Glomerular visceral epithelial cell (primary cell): Measurements from ENCODE around the gene RAD51B.
"Not testable (repeated sequence)": the region's sequence is repeated elsewhere in the genome, so short reads cannot be mapped to it uniquely, and the experiment has no call there.

Experiments used
- DNase-seq: peaks from one replicate; pipeline ENCODE4 v3.0.0-alpha.2; 2016; ENCODE audit errors: extremely low spot score

RAD51B gene

DNA sequence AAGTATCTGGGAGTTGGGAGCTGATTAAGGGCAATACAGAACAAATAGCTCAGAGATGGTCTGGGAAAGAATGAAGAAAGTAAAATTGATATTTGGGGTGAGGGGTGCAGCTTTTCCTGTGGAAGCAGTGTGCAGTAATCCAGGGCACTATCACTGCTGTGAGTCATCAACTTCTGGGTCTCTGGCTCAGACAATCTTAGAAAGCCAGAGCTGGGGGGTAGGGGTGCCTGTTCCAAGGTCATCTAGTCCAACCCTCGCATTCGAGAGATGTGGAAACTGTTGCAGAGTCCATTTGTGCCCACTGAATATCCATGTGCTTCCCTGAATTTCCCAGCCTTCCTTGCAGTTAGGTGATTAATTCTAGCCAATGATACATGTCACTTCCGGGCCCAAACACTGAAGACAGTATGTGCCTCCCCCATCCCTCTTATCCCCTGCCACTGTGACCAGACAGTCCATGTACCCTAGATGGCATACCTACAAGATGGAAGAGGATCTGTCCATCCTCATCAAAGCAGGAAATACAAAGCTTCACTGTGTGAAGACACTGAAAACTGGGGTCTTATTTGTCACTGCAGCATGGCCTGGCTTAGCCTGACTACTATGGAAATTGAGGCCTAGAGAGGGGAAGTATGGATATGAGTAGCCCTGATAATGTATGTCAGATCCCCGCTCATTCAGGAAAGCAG lies 921.4 kb downstream of the RAD51B start:
- no peak for DNase-seq

DNA sequence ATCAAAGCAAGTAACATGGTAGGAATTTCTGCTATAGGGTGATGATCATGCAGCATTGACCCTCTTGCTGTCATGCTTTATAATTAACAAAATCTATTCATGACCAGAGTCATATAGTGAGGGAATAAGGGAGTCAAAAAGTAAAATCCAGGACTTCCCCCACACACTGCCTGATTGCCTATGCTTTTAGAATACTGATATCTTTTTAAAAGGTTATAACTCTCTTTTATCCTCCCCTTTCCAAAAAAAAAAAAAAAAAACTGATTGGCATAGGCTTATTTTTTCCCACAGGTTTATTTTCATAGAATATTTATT lies 921.9 kb downstream of the RAD51B start:
- no peak for DNase-seq

DNA sequence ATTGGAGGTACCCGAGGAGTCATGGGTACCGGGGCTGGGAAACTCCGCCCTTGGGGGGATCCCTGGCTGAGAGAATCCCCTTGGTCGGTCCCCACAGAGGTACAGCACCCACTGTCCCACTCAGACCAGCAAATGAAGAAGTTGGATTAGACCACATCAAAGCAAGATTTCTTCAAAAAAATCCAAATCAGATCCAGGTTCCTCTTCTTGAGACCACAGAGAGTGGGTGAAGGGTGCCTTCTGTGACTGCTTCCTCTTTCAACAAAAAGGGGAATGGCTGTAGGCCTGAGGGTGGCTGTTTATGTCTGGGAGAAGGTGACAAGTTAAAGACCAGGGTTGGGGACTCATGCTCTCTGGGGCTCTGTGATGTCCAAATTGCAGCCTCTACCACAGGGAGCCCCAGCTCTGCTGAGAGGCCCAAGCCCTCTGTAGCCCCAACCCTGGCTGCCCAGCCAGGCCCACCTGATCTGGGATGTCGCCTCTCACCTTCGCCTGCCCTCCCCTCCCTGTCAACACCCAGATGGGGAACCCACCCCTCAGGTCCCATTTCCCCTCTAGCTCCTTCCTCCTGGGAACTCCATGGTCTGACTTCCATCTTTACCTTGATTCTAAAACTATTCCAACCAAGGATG lies 922.4 kb downstream of the RAD51B start:
- DNase-seq: no peak

DNA sequence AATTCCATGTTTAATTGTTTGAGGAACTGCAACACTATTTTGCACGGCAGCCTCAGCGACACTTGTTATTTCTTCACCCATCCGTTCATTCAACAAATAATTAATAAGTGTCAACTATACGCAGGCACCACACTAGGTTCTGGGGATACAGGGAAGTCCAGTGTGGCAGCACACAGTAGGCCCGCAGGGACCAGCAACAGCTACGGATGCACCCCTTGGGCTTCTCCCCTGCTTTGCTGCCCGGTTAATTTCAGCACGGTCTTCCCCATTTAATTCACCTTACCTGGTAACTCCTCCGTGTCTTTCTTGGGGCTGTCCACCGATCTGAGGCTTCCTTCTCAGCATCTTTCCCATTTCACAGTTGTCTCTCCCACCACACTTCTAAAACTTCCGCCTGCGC lies 925.0 kb downstream of the RAD51B start:
- DNase-seq: no peak

DNA sequence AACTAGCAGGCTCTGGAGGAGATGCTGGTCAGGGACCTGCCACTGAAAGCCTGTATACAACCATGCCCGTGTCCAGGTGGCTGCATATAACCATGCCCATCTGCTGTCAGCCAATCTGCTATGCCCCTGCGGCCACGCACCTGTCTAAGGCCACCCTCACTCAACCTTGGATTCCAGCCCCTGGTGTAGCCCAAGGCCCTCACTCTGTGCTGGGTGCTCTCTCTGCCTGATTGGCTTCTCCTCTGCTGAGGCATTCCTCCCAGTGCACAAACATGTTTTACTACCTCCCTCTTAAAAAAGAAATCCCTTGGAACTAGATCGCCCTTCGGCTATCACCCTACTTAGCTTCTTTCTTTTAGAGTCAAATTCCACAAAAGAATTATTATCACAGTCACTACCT lies 927.8 kb downstream of the RAD51B start:
- DNase-seq: no peak

DNA sequence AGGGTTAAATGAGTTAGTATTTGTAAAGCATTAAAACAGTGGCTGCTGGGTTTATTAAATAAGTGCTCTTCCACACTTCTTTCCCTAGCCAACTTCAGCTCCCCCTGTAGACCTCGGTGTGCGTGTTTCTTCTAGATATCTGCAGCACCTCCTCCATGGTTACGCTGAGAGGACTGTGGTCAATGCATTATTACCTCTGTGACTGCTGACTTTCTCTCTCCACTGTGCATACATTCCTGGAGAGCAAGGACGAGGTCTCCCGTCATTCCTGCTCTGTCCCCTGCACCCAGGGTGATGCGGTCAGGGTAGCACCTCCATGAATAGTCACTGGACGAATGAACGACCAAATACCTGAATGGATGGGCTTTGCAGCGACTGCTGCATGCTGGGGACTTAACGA lies 928.7 kb downstream of the RAD51B start:
- no peak for DNase-seq

DNA sequence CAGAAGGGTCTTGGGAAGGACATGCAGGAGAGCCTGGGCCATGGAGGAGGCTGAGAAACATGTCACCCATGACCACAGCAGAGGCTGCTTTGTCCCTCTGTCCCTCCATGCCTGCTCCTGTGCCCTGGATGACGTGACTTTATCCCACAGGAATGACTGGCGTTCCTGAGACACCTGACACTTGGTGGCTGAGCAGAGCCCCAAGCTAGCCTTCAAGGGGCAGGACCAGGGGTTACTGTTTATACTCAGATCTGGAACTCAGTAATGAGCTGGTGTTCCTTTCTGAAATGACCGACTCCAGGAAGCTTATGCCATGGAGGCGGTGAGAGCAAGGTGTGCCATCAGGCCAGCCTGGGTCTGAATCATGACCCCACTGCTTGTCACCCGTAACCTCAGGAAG lies 929.1 kb downstream of the RAD51B start:
- no peak for DNase-seq

DNA sequence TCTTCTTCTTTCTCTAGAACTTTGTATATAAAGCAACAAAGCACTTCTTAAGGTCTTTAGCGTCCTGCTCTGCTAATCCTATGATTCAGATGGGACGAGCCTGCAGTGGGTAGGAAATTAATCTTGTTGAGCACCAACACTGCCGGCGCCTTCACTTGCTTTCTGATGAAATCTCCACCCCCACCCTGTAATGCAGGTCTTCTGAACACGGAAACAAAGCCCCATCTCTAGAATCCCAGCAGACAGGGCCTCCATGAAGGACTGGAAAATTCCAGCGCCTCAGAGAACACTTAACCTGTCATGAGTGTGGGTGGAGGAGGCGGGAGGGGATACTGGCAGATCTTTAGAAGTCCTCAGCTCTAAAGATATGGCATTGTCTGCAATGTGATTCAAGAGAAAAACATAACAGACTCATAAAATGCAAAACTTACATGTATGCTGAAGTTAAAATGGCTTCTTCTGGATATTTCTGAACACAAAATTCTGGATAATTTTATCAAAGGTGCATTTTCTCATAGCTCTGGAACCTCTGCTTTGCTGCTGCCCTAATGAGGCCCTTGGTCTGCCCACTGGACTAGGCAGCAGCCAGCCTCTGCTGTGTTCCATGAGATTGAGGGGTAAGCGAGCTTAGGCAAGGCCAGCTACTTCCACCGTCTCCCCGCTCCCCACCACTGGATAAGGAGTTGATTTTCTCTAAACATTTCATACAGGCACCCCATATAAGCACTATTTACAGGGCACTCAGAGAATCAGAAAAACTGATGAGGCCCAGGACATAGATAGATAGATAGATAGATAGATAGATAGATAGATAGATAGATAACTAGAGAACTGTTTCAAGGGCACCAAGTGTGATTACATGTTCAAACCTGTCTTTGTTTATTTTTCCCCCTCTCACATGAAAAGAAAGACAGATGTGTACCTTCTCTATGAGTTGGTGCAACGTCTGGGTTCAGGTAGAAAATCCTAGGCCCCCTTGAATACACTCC lies 930.2 kb downstream of the RAD51B start:
- no peak for DNase-seq

DNA sequence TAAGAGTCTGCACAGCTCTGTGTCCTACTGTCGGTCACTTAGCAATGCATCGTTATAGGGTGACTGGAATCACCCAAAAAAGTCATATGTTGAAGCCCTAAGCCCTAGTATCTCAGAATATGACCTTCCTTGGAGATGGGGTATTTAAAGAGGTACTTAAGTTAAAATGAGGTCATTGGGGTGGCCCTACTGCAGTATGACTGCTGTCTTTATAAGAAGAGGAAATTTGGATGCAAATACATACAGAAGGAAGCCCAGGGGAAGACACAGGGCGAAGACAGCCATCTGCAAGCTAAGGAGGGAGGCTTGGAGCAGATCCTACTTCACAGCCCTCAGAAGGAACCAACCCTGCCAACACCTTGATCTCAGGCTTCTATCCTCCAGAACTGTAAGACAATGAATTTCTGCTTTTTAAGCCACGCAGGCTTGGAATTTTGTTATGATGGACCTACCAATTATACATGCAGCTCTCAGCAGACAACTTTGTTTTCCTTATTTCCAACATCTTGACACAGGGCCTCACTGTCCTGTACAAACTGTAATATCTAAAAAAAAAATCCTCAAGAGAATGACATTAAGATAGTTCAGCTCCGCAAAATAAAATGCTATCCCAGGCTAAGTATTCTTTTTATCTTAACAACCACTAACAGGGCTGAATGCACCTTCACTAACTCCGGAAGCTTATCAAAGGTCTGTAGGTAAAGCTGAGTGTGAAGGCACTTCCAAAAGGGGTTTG lies 932.9 kb downstream of the RAD51B start:
- no peak for DNase-seq

DNA sequence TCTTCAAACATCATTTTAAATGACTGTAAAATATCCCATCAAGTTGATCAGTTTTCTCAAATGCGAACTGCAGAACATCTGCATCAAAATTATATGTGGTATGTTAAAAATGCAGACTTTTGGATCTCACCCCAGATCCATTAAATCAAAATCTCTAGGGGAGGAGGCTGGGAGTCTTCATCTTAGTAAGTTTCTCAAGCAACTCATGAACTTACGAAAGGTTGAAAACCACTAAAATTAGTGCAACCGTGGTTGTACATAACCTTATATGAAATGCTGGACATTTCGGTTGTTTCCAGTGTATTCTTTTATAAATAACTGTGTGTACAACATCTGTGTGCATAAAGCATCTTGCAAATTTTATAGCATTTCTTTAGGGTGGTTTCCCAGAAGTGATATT lies 934.1 kb downstream of the RAD51B start:
- DNase-seq: no peak

DNA sequence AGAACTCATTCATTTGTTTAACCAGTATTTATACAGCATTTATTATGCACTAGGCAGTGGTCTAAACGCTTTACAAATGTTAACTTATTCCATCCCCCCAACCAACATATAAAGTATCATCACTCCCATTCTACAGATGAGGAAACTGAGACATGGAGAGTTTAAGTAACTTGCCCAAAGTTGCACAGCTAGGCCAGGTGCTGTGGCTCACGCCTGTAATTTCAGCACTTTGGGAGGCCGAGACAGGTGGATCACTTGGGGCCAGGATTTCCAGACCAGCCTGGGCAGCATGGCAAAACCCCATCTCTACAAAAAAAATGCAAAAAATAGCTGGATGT lies 935.4 kb downstream of the RAD51B start:
- no peak for DNase-seq

DNA sequence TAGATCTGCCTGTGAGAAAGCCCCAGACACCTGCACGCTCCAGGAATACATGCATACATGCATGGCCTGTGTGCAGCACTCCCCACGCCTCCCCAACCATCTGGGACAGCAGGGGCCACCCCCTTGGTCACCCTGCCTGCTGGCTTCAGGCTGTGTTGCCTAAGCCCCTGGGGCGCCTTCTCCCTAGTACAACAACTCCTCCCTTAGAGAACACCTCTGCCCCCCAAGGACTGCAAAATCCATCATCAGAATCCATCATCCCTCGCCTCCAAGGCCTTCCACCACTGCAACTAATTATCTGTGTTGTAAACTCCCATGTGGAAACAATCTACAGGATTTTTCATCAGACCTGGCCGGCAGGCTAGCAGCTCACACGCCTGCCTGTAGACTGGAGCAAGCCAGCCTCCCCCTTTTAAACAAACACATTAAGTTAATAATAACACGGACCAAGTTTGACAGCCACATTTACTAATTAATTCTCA lies 936.5 kb downstream of the RAD51B start:
- no peak for DNase-seq

DNA sequence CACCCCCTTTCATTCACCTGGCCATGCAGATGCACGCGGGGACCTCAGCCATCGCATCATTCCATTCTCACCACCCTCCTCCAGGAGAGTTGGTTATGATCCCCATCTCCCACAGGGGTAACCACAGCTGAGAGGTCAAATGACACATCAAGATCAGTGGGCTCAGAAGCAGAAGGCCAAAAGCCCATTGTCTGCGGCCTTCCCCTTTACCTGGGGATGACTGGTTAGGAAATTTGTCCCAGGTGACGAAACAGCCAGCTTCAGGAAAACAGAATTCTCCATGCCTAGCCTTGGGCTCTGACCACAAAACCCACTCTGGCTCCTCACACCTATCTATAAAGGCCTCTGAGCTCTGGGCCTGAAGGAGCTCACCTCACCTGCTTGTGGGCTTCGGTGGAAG lies 937.2 kb downstream of the RAD51B start:
- DNase-seq: no peak

DNA sequence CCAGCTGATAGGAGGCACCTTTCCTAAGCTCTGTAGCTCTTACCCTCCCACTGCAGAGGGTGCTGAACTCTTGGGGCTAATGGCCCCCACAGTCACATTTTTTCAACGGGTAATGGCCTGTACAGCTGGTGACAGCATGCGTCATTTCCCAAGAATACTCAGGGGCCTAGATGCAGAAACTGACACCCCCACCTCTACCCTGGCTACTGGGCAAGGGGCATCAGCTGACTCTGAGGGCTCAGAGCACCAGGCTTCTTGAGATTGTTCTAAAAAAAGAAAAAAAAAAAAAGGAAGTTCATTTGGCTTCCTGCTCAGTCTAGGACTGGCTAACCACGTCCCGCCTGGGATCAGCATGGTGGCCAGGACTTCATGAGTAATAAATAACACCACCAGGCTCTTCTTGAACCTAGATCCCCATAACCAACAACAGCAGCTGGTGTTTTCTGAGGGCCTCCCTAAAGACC lies 938.1 kb downstream of the RAD51B start:
- peak; percentile 48 for DNase-seq

DNA sequence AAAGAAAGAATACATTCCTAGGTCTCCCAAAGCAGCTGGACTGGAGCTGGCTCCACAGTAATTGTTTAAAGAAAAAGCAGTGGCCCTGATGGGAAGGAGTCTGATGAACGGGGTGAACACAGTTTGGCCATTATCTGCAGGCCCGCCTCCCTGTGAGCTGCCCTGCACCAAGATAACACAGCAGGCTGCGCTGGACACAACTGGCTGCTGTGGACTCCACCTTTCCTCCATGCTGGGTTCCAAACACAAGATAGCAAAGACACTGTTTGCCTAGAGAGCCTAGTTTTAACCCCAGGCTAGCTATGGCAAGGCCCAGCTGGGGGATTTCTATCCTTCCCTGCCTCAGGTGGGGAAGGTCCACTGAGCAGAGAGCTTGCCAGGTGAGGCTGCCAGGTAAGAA lies 938.7 kb downstream of the RAD51B start:
- no peak for DNase-seq

DNA sequence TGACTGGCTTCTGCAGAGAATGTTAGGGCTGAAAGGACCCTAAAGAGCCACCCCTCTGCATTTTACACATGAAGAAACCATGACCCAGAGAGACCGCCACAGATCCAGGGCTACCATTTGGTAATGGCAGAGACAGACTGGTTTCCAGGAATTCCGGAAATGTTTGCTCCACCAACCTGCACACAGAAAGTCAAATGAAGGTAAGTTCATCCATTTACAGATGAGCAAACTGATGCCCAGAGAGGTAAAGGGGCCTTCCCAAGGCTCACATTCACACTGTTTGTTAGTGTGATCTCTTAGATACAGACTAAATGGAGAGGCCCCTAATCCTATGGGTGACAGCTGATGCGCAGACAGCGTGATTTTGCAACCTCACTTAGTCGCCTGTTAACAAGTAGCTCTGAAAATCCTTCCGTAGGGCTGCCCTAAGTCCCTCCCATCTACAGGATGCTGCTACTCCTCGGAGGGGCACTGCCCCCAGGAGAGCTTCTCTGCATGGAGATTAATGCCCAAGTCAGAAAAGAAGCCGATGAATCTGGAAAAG lies 939.5 kb downstream of the RAD51B start:
- no peak for DNase-seq

DNA sequence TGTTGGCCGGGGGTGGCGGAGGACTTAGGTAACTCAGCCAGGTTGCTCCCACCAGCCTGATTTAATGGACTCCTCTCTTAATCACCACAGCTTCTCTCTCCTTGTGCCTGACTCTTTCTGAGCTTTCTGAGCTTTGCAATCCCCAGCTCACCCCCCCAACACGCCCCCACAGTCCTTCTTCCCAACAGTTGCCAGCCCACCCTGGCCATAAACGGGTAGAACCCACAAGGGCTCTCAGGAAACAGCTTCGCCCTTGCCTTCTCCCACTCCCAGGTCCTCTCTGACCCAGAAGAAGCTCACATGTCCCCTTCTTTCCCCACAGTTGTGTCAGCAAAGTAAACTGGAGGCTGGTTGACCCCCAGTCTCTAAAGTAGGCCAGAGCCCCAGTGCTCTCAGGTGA lies 940.4 kb downstream of the RAD51B start:
- no peak for DNase-seq

DNA sequence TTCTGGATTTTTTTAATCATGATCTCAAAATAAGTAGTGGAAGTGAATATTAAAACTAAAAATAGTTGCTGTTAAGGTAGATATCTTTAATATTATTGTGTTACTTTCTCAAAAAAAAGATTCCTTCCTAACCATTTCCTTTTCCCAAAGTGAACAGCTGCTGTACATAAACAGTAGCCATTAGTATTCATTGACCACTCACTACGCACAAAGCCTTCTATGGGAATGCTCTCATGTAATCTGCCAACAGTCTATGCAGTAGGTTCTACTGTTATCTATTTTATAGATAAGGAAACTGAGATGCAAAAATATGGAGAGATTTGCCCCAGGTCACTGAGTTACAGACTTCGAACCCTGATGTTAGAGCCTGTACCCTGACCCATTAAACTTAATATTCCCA lies 941.2 kb downstream of the RAD51B start:
- no peak for DNase-seq

DNA sequence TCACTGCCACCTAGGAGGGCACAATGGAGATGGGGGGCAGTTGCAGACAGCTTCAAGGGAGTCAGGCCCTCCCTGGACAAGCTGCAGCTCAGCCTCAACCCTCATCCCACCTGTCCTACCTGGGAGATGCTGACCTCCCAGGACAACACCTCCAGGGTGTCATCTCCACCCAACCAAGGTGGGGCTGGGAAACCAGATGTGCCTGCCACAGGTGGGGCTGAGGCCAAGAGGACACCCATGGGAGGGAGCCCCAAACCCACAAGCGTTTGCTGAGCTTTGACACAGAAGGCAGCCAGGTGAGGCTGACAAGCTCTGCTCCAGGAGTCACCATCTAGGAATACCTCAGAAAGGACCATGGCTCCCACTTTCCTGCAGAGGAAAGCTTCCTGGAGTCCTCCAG lies 941.8 kb downstream of the RAD51B start:
- DNase-seq: no peak

DNA sequence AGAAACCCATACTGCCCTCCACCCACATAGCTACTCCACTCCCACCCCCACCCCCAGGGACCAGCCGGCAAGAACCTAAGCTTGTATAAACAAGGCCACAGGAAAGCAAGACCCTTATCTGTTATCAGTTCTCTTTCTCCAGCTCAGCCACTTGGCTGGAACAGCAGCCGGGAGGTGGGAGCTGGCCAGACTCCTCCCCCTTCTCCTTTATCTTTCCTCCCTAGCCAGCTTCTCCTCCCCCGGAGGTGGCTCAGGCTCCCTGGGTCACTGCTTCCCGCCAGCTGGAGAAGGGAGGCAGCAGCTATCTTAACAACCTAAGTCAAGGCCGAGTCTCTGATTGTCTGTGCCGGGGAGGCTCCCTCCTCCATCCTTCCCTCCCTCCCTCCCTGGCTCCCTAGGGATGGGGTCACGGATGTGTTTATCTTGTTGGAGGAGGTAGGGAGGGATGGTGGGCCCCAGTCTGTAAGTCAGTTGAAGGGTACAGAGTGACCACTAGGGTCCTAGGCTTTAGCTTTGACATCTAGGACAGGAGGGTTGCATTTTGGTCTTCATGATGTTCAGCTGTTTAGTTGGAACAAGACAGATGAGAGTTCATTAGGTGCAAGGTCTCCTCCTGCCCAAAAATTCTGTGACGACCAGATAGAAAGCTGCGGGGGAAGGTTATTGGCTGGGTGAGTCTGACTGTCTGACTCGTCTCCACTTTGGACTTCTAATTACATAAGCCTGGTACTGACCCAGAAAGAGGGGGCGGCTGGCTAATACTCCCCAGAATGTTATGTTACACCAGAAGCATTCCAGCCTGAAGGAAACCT lies 943.6 kb downstream of the RAD51B start:
- DNase-seq: no peak

DNA sequence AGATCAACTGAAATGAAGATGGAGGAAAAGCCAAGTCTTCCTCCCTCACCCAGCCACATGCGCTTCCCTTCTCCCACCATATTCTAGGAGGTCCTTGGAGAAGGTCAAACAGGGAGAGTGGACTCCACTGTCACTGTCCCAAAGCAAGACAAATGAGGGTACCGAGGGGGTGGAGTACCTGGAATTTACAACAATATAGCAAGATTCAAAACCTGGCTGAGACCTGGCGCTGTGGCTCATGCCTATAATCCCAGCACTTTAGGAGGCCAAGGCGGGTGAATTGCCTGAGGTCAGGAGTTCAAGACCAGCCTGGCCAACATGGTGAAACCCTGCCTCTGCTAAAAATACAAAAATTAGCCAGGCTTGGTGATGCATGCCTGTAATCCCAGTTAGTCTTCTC lies 944.3 kb downstream of the RAD51B start:
- not testable (repeated sequence) for DNase-seq
